NK-92 (cell line): Measurements from ENCODE around the gene LPP.

Experiments used
- DNase-seq: peaks from one replicate; lab custom pipeline; 2025; ENCODE audit not compliant: unreplicated experiment; lab: John Stamatoyannopoulos, UW

The LPP gene

DNA sequence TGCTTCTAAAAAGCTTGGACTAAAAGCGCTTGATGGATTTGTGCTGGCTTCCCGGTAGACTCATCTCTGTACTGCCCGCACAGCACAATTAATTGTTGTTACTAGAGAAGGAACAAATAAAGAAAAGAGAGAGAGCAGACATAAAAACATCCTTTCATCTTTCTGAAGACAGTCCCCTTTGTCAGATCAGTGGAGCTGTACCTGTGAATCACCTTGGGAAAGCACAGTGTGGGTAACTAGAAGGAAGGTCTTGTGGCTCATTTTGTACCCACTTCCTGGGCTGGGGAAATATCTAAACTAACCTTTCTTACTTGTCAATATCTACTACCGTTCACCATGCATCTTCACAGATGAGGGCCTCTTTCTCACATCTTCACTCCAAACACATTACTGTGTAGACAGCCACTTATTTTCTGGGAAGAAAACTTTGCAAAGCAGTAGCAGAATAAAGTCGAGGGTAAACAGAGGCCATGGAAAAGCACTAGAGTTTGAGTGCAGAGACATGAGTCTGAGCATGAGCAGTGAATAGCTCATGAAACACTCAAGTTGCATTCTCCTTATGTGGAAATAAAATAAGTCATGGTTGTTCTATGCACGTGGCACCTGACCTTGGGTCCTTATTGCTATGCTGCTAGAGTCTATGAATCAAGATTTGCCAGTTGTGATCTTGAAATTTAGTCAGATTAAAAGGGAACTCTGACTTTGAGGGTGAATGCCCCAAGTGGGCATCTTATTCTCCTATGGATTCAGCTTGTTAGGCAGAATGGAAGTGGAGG, 169.3 kb downstream of the LPP start:
- DNase-seq = no peak

DNA sequence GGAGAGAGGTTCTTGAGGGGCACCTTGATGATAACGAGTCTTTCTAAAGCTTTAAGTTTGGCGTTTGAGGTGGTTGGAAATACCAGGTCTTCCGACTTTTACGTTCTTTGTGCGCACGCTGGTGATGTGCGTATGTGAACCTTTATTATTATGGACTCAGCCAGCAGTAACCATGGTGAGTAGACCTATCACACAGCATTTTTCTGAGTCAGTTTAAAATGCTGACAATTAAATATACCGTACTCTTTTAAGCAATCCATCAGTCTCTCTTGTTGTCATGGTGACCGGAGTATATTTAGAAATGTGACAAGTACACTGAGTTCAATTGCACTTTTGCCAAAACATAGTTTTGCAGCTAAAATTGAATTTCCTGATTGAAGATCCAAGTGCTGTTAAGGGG, 172.2 kb downstream of the LPP start:
- no peak for DNase-seq

DNA sequence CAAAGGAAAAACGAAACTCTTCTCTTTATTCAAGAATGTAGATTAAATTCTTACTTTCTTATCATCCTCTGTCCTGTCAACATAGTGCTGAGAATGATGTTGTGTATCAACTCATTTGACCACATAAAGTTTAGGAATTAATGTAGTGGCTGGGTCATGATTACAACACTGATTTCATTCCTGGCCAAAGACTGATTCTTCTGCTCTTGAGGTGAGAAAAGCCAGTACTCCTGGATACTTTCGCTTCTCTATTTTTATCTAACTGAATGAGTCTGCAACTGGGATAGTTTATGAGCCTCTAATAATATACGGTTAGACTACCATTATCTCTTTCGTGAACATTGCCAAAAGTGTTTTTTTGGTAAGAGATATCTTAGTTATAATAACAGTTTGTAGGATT, 173.0 kb downstream of the LPP start:
- no peak for DNase-seq

GRCh38 chr3:188327433-188327832, 173.5 kb downstream of the LPP start:
- DNase-seq = no peak

DNA sequence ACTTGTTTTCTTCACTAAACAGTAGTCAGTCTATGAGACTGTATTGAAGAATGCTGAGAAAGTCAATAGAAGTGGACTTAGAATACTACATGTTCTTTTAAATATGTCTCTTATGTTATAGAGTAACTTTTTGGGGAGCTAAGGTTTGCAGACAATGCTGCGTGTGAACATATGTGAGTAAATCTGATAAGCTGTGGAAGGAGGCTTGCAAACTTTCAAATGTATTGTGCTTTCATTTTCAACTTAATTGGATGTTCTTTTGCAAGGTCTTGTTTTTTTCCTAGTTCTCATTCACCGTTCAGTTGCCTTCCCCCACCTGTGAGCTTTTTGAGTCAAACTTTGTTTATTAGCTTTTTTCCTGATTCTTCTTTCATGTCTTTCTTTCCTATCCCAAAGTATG, 176.2 kb downstream of the LPP start:
- no peak for DNase-seq

DNA sequence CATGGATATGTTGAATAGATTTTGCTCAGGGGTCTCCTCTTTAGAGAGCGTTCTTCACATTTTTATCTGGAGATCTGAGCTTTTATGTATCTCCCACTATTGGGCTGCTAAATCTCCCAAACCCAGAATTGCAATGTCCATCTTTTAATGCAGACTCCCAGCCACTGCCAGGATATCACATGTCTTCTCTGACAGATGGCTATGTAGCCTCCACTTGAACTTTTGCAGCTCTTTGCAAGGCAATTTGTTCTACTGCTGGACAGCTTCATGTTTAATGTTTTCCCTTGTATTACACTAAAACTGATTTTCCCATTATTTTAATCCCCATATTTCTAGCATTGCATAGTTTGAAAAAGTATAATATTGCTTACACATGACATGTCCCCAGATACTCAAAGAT, 177.2 kb downstream of the LPP start:
- DNase-seq = no peak

DNA sequence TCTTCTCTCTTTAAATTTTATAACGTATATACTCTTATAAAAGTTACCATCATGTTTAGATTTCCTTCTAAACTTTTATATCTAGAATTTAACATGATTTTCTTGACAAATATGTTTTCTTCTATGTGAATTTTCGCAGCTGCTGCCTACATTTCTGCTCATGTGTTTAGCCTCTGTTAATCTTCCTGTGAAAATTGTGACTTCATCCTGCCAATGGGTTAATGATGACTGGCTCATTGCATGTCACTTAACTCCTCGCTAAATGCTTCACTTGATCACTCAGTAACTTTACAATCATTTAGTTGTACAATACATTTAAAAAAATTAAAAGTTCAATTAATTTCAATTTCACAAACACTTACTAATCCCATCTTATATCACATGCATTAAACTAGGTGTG, 178.1 kb downstream of the LPP start:
- DNase-seq = no peak

- DNase-seq = no peak
Observed at GRCh38 chr3:188335656-188336055, 181.7 kb downstream of the LPP start.

- DNase-seq = no peak
Observed at GRCh38 chr3:188336178-188336577, 182.2 kb downstream of the LPP start.

DNA sequence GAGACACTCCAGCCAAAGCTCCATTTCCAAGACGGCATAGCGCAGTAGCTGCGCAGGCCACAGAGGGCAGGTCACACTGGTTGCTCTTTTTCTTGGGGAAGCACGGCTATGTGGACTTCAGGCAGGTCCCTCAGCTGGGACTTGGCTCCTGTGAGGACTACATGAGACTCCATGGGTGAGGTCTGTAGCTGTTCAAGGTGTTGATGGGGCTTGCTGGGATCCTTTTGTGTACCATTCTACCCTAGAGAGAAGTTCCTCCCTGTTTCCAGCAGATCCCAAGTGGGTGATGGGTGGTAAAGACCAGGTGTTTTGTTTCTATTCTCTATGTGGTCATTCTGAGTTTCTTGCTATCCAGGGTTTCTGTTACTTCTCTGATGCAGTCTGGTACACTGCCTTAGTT, 183.3 kb downstream of the LPP start:
- DNase-seq = no peak

DNA sequence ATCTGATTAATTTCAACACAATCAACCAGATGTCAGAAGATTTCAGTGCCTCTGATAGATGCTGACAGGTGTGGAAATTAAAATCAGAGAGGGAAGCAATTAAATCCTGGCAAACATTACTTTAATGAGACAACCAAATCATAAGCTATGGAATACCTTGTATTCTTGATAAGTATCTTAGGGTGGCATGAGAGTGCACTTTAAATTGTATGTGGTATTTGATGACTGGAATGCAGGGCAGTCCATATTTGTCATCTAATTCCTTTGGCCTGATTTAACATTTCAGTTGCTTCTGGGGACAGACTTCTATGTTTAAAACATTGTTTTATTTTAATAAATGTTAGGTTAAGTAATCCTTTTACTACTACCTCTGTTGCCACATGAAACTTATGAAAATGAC, 184.1 kb downstream of the LPP start:
- no peak for DNase-seq

DNA sequence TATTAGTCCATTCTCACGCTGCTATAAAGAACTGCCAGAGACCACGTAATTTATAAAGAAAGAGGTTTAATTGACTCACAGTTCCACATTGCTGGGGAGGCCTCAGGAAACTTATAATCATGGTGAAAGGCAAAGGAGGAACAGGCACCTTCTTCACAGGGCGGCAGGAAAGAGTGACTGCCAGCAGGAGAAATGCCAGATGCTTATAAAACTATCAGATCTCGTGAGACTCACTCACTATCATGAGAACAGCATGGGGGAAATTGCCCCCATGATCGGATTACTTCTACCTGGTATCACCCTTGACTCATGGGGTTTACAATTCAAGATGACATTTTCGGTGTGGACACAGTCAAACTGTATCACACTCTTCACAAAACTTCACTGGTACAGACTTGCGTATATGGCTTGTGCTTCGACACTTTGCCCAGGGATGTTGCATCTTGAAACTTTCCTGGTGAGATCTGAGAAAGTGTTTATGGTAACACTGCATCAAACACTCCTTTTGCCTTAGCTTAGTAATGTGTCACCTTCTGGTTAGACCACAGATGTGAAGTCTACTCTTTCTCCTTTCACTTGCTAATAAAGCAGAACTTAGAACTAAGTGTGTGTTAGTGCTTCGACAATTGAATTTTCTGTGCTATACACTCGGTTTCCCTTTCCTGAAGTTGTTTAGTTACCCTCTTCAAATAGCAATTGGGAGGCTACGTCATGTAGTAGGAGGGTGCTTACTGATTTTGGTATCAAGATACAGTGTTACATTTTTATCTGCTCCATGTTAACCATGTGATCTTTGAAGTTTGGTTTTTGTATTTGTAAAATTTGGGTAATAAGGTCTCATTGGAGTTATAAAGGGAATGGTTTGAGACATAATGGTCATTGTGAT, 185.7 kb downstream of the LPP start:
- no peak for DNase-seq

GRCh38 chr3:188341501-188341900, 187.5 kb downstream of the LPP start:
- DNase-seq = no peak

- DNase-seq = no peak
Observed at GRCh38 chr3:188342991-188343732, 189.2 kb downstream of the LPP start.

DNA sequence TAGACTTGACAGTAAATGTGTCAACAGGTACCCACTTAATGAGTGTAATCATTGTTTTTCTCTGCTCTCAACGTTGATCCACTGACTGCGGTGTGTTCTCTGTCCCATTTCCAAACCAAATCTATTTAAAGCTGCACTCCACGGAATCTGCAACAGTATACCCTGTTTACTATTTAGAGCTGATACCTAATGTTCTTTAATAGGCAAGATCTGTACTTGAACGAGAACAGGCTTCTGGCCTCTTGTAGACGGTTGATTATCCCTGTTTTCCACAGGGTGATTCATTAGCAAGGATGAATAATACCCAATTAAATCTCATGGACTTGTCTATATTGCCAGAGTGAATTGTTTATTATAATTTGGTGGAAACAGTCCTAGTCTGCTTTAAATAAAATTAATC, 189.9 kb downstream of the LPP start:
- DNase-seq = no peak

DNA sequence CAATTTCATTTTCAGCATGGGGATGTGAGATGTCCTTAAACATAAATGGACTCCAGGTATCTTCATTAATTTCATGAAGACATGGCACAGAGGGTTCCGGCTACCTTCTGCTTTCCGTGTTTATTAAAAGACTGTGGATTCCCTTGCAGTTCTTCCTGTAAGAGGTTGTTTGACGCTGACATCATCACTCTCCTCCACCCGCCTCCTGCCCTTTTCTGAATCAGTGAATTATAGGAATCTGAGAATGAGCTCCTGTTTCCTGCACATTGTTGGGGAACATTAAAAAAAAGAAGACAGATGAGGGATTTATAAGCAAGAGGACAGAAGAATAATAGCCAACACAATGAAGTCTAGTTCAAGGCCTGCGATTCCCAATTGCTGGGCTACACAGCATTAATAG, 191.3 kb downstream of the LPP start:
- no peak for DNase-seq

DNA sequence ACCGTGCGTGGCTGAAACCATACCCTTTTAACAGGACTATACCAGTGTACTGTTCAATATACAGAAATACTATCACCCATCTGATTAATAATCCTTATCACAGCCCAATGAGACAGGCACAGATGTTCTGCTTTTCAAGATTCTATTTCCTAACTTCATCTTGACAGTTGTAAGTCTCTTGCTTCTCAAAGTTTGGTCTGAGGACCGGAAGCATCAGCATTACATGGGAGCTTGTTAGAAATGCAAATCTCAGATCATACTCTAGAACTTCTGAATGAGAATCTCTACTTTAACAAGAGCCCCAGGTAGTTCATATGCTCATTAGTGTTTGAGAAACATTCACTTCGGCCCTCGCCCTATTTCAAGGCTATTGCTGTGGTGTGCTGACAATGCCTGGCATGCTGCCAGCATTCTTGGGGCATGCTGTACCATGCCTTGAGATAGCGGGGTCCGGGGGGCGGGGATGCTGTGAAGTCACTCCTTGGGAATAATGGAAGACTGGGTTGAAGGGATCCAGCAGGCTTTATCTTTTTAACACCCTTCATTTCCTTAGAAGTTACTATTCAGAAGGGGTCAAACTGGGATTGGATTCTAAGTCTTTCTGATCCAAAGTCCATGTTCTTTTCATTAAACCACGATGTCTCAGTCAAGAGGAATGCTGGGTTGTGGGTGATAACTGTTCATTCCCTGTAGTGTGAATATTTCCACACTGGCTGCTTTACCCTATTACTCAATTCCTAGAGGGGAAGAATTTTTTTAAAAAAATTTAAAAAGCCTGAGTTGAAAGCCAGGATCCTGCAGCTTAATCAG, 194.7 kb downstream of the LPP start:
- no peak for DNase-seq

- no peak for DNase-seq
Observed at GRCh38 chr3:188349351-188349901, 195.5 kb downstream of the LPP start.

- DNase-seq = no peak
Observed at GRCh38 chr3:188349933-188350332, 196.0 kb downstream of the LPP start.

- no peak for DNase-seq
Observed at GRCh38 chr3:188350961-188351360, 197.0 kb downstream of the LPP start.

DNA sequence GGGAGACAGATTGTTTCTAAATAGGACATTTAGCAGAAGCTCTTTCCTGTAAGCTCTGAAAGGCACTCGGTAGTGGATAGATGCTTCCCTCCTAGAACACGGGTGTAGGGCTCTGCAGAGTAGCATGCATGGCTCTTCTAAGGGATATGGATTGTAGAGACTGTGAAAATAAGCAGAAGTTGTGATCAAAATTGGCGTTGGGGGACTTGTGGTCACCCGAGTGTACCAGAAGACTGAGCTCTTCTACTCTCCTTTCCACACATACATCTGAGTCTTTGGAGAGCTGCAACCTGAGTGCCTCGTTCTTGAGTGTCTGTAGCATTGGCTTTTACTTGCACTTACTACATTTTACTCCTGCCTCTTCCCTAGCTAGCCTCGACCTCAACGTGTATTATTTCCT, 197.7 kb downstream of the LPP start:
- DNase-seq = no peak
